HCT116 (cell line): ENCODE data around the gene ARMC2. TPM values are rescaled to one million over a fixed set of nuclear protein-coding genes. Genes with fewer than 3 reads are reported as not detected.

Source experiments
- ATAC-seq: fragments of 200-7000 bp; cut with Tn5 transposase; 2 replicates; pipeline ENCODE4 v1.9.1; 2020; ENCODE audit warnings: mild to moderate bottlenecking, moderate library complexity
- BruUV-seq: library from RNA; stranded (reverse); fragments of 400-500 nt; replicated peaks from 2 replicates; lab custom pipeline; 2021; lab: Mats Ljungman, UMichigan
- CTCF ChIA-PET: fragments of 300-600 bp; sonication (Branson Sonifier 250); formaldehyde crosslinking; loops from one replicate; lab custom pipeline; 2021; ENCODE audit warnings: antibody characterized with exemption; lab: Charles Lee
- POLR2A ChIA-PET: fragments of 300-600, 350-600 bp; sonication (Branson Sonifier 250); formaldehyde crosslinking; loops from one replicate; lab custom pipeline; 2021; ENCODE audit warnings: antibody characterized with exemption; lab: Charles Lee
- RAD21 ChIA-PET, 2 experiments: fragments of 300-600 bp; sonication (Branson Sonifier 250); formaldehyde crosslinking; loops; one replicate each; lab custom pipeline; 2023; ENCODE audit warnings: low total read pairs in 2 of 2; ENCODE audit not compliant: uncharacterized antibody in 2 of 2, unreplicated experiment in 2 of 2, low non-redundant PET in 1 of 2; lab: Charles Lee
- DNase-seq: peaks from one replicate; pipeline ENCODE4 v3.0.0-alpha.2; 2010; ENCODE audit warnings: low read depth, low spot score
- H2AFZ ChIP-seq: fragments of 200-600 bp; shearing (Covaris generic), sonication (generic); 2 replicates; pipeline ENCODE4 v1.6.1; 2017; ENCODE audit warnings: low read depth, mixed run types, mixed read lengths, antibody characterized with exemption, low read length; ENCODE audit not compliant: poor library complexity, severe bottlenecking
- H3K27ac ChIP-seq: 2 replicates; pipeline ENCODE4 v1.5.1; 2012; ENCODE audit warnings: low read depth, low read length
- H3K27me3 ChIP-seq: fragments of 200-600 bp; sonication (generic); 2 replicates; pipeline ENCODE4 v1.6.1; 2016; ENCODE audit warnings: mixed run types, low read length, mixed read lengths; ENCODE audit not compliant: insufficient read depth
- H3K36me3 ChIP-seq, 2 experiments: fragments of 200-500 bp in 1 of 2; fragments of 200-600 bp in 1 of 2; sonication (Bioruptor generic) in 1 of 2; sonication (generic) in 1 of 2; 2 replicates each; pipeline versions ENCODE4 v1.5.1 to v1.6.1; 2014 to 2016; ENCODE audit warnings: low read length in 2 of 2, inconsistent platforms in 1 of 2, mixed read lengths in 1 of 2, mixed run types in 1 of 2; ENCODE audit not compliant: insufficient read depth in 2 of 2, control insufficient read depth in 1 of 2
- H3K4me1 ChIP-seq, 2 experiments: fragments of 200-600 bp in 1 of 2; sonication (generic) in 1 of 2; 2 replicates each; pipeline versions ENCODE4 v1.5.1 to v1.6.1; 2012 to 2017; ENCODE audit warnings: low read length in 2 of 2, inconsistent platforms in 1 of 2, mild to moderate bottlenecking in 1 of 2, mixed read lengths in 1 of 2, mixed run types in 1 of 2, moderate library complexity in 1 of 2; ENCODE audit not compliant: insufficient read depth in 2 of 2, control insufficient read depth in 1 of 2
- H3K4me2 ChIP-seq: fragments of 200-600 bp; sonication (generic); 2 replicates; pipeline ENCODE4 v1.6.1; 2017; ENCODE audit warnings: mixed run types, low read length, mixed read lengths
- H3K4me3 ChIP-seq, 2 experiments: fragments of 200-600 bp in 1 of 2; sonication (generic) in 1 of 2; replicated peaks in 1 of 2; 2 replicates each; pipeline ENCODE4 v1.5.1; 2011 to 2016; ENCODE audit warnings: low read length in 2 of 2, control low read depth in 1 of 2, low read depth in 1 of 2, mild to moderate bottlenecking in 1 of 2, mixed read lengths in 1 of 2, mixed run types in 1 of 2
- H3K79me2 ChIP-seq: fragments of 200-600 bp; sonication (generic); 2 replicates; pipeline ENCODE4 v1.6.1; 2017; ENCODE audit warnings: mild to moderate bottlenecking, mixed run types, low read length, moderate library complexity, mixed read lengths; ENCODE audit not compliant: insufficient read depth
- H3K9ac ChIP-seq: fragments of 200-600 bp; sonication (generic); 2 replicates; pipeline ENCODE4 v1.6.1; 2016; ENCODE audit warnings: low read length, mixed read lengths
- H3K9me2 ChIP-seq: fragments of 200-600 bp; sonication (generic), shearing (Covaris generic); 2 replicates; pipeline ENCODE4 v1.6.1; 2017; ENCODE audit warnings: mixed run types, mild to moderate bottlenecking, moderate library complexity; ENCODE audit not compliant: insufficient read depth
- H3K9me3 ChIP-seq, 2 experiments: fragments of 200-500 bp in 1 of 2; fragments of 200-600 bp in 1 of 2; sonication (Bioruptor generic) in 1 of 2; sonication (generic) in 1 of 2; 2 replicates each; pipeline ENCODE4 v1.6.1; 2014 to 2017; ENCODE audit warnings: low read length in 2 of 2, mixed read lengths in 2 of 2, inconsistent platforms in 1 of 2, low read depth in 1 of 2, mild to moderate bottlenecking in 1 of 2, mixed run types in 1 of 2, moderate library complexity in 1 of 2; ENCODE audit not compliant: control insufficient read depth in 1 of 2, insufficient read depth in 1 of 2
- H4K20me1 ChIP-seq: fragments of 200-600 bp; sonication (generic), shearing (Covaris generic); 2 replicates; pipeline ENCODE4 v1.6.1; 2017; ENCODE audit warnings: mixed run types, mild to moderate bottlenecking, moderate library complexity; ENCODE audit not compliant: insufficient read depth
- CTCF ChIP-seq, 3 experiments: fragments of 200-600 bp in 1 of 3; sonication (generic) in 1 of 3; IDR thresholded peaks in 2 of 3; conservative IDR thresholded peaks in 1 of 3; 2 replicates each; pipeline ENCODE4 v1.5.1; 2012 to 2017; ENCODE audit warnings: low read depth in 2 of 3, low read length in 2 of 3, antibody characterized with exemption in 1 of 3, borderline replicate concordance in 1 of 3, control low read depth in 1 of 3, mild to moderate bottlenecking in 1 of 3, mixed read lengths in 1 of 3, mixed run types in 1 of 3, moderate library complexity in 1 of 3; ENCODE audit not compliant: insufficient read depth in 1 of 3
- FOSL1 ChIP-seq: IDR thresholded peaks from 2 replicates; pipeline ENCODE4 v1.6.1; 2012; ENCODE audit warnings: low read depth
- MAX ChIP-seq: IDR thresholded peaks from 2 replicates; pipeline ENCODE4 v1.6.1; 2012
- POLR2AphosphoS5 ChIP-seq: IDR thresholded peaks from 2 replicates; pipeline ENCODE4 v1.6.1; 2011; ENCODE audit warnings: mild to moderate bottlenecking, low read depth, low read length, moderate library complexity
- RAD21 ChIP-seq: IDR thresholded peaks from 2 replicates; pipeline ENCODE4 v1.6.1; 2012; ENCODE audit warnings: low read depth, mild to moderate bottlenecking
- SP1 ChIP-seq: IDR thresholded peaks from 2 replicates; pipeline ENCODE4 v1.6.1; 2012; ENCODE audit warnings: low read depth
- SRF ChIP-seq: IDR thresholded peaks from 2 replicates; pipeline ENCODE4 v1.6.1; 2012; ENCODE audit warnings: low read depth
- intact Hi-C: fragments of 100-400 bp; cut with micrococcal nuclease; formaldehyde crosslinking; loops from 2 replicates; pipeline ENCODE4 v1.10.0; 2022
- total RNA-seq: library from RNA; stranded (reverse); gene quantifications from one replicate; pipeline ENCODE4 v1.2.1, GENCODE V29; 2021; ENCODE audit not compliant: unreplicated experiment

The ARMC2 gene
- total RNA-seq, 1 experiment from 2014 or later = 3.6 TPM

- TF ChIP-seq POLR2AphosphoS5 (no peak), MAX (no peak)
Measured at GRCh38 chr6:108835218-108835850, 12.9 kb upstream of the ARMC2 start (continued).

- H3K9ac ChIP-seq = no peak overlapping the region
- RAD21 ChIA-PET = interaction anchor here (0.7 to 1.0 kb wide), 4 partner anchors 237 to 474 kb away, joined by 3 read pairs; no protein-coding TSS in a partner anchor
- CTCF ChIA-PET = interaction anchor here (0.6 to 1.4 kb wide), 4 partner anchors 10 to 294 kb away, joined by 3 to 7 read pairs (median 3); partner anchors contain the start of gene ARMC2
- no peaks in the 10 kb centered on the region for H3K9me3 ChIP-seq
- TF ChIP-seq RAD21 (no peak), CTCF (IDR thresholded peaks at IDR 0.05 in 2 of 3, conservative IDR thresholded peaks at IDR 0.05 in 1 of 3; ENCODE audit: borderline replicate concordance in 1 of 3, insufficient read depth in 1 of 3, low read depth in 2 of 3, low read length in 2 of 3) (no peak), FOSL1 (no peak), SRF (no peak), SP1 (no peak), MAX (no peak)
- ATAC-seq = no peak
- no peaks in the 10 kb centered on the region for H4K20me1 ChIP-seq
- intact Hi-C loops = no loop called here
- POLR2A ChIA-PET = no interaction called here
- no peak overlapping the region for H3K4me2 ChIP-seq
- H3K9me2 ChIP-seq = no peaks in the 10 kb centered on the region
- no peak overlapping the region for H3K4me3 ChIP-seq
- H3K36me3 ChIP-seq = no peaks in the 10 kb centered on the region
- H2AFZ ChIP-seq = no peak overlapping the region
- no peak for DNase-seq
- no TSS peak for BruUV-seq
- H3K79me2 ChIP-seq = no peaks in the 10 kb centered on the region
- H3K4me1 ChIP-seq = no peaks in the 10 kb centered on the region
- no peak overlapping the region for H3K27ac ChIP-seq
- H3K27me3 ChIP-seq = no peaks in the 10 kb centered on the region
Measured at GRCh38 chr6:108836061-108836460, 12.2 kb upstream of the ARMC2 start.
